ENCODE measurements around the gene CAMTA1.

- TF ChIP-seq SP1 (IDR thresholded peaks at IDR 0.05), result no peak
- TF ChIP-seq HDGF (IDR thresholded peaks at IDR 0.05; ENCODE audit: borderline replicate concordance), result no peak
- no peak for TF ChIP-seq SUZ12 (IDR thresholded peaks at IDR 0.05)
- TF ChIP-seq PKNOX1 (IDR thresholded peaks at IDR 0.05), result no peak
- no peak for TF ChIP-seq ELF4 (IDR thresholded peaks at IDR 0.05)
- no peak for TF ChIP-seq FOXM1 (IDR thresholded peaks at IDR 0.05; ENCODE audit: borderline replicate concordance)
Measured at GRCh38 chr1:7224081-7224534, 438.9 kb downstream of the CAMTA1 start.
